Hair follicular keratinocyte (primary cell): ENCODE data around the gene SLC7A8. TPM values are rescaled to one million over a fixed set of nuclear protein-coding genes. Genes with fewer than 3 reads are reported as not detected.

Source experiments
- total RNA-seq: library from RNA; depleted of rRNA; stranded (reverse); fragments of >200 nt; gene quantifications from 2 replicates; pipeline ENCODE4 v1.2.3, GENCODE V29; 2015

Gene SLC7A8
- total RNA-seq = 53.1 and 61.2 TPM in 2 replicates

GRCh38 chr14:23183479-23183878 lies at the start of gene SLC7A8:
SLC7A8 (minus strand) TSS chr14:23183660; CDS start chr14:23182914, 746 bp downstream.

GRCh38 chr14:23118506-23119362 lies 64.7 kb downstream of the SLC7A8 start, which contains the start of gene CEBPE:
CEBPE (minus strand) TSS chr14:23119255; CDS start chr14:23119091, 164 bp downstream.

DNA sequence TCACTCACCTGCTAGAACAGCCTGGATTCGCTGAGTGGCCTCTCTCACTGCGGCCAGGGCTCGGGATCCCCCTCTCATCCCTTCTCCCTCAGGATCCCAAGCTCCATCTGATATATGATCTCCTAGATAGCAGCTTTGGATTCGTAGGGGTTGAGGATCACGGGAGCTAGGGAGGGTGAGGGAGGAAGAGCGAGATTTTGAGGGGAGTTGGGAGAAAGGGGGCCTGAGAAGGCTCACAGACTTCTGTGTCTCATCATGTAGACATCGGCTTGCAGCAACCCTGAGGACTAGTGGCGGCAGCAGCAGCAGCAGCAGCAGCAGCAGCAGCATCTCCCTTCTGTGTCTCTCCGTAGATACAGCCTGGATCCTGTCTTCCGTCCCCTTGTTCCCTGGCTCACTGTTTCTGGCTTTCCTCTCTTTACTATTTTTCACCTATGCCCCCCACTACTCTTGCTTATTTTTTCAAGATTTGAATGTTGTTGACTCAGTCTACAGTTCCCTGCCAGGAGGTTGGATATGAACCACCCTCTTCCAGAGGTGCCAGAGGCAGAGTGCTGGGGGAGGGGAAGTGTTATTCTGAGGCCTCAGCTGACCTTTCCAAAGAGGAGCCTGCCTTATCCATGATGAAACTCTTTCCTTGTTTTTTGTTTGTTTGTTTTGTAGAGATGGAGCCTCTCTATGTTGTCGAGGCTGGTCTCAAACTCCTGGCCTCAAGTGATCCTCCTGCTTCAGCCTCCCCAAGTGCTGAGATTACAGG lies 78.7 kb downstream of the SLC7A8 start, which contains the start of gene CIROP:
TSS of gene CIROP (minus strand) at position 399 of the 757 bp plus-strand sequence. CDS start at position 330, 69 bp downstream.

DNA sequence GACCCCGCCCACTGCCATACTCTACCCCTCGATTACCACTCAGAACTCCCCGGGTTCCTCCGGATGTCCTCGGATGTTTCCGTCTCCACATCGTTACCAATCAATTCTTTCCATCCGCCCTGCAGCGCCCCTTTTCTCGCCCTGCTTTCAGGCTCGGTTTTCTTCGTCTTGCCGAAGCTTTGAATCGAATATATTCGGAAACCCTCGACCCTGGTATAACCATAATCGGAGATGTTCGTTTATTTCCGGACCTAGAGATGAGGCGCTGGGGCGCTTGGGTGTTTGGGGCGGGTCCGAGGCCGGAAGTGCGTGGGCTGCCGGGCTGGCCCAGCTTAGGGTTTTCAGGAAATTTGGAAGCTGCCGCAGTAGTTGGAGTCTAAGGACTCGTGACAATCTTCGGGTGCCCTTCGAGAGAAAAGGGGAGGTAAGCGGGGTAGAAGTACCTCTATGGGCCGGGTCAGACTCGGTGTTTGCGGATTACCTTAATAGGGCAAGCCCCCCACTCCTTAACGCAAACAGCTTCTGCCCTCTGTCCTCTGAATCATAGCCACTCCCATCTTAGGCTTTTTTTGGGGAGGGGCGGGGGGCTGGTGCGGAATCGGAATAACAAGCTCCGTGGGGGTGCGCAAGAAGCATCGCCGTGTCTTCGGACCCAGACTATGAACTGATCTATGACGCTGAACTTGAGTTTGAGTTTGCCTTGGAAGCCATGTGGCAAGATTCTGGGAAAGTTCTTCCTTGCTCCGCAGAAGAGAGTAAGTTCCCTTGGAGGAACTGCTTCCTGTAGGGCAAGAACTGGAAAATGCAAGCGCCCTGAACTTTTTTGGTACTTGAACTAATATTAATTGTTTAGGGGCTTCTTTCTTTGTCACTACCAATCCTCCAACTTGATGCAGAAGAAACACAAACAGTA lies 88.0 kb downstream of the SLC7A8 start, which contains the start of gene C14orf119:
TSS of gene C14orf119 (plus strand) at position 310 of the 913 bp plus-strand sequence. CDS start 2,154 bp downstream, outside the sequence.

GRCh38 chr14:23094666-23095195 lies 88.7 kb downstream of the SLC7A8 start, which contains the start of gene ACIN1:
ACIN1 (minus strand) TSS chr14:23095136; CDS start chr14:23095112, 24 bp downstream.

Other genes with a start within 250 kb of the SLC7A8 start
- gene HAUS4, start 226.6 kb downstream of the SLC7A8 start, total RNA-seq = 93.3 and 103 TPM in 2 replicates
- 144 and 157 TPM in 2 replicates for gene AJUBA, start 201.1 kb downstream of the SLC7A8 start, total RNA-seq
- gene C14orf93, start 173.5 kb downstream of the SLC7A8 start, total RNA-seq = 16.7 and 18.8 TPM in 2 replicates
- 250 and 359 TPM in 2 replicates for gene PSMB5, start 148.8 kb downstream of the SLC7A8 start, total RNA-seq
- not detected in 2 replicates for gene PSMB11, start 141.4 kb downstream of the SLC7A8 start, total RNA-seq
- 6.0 and 8.8 TPM in 2 replicates for gene CDH24, start 126.1 kb downstream of the SLC7A8 start, total RNA-seq
- 57.8 and 63.2 TPM in 2 replicates for gene ACIN1, start 88.5 kb downstream of the SLC7A8 start, total RNA-seq
- gene C14orf119, start 88.2 kb downstream of the SLC7A8 start, total RNA-seq = 53.8 and 57.8 TPM in 2 replicates
- not detected in 2 replicates for gene CIROP, start 78.7 kb downstream of the SLC7A8 start, total RNA-seq
- not detected in 2 replicates for gene CEBPE, start 64.4 kb downstream of the SLC7A8 start, total RNA-seq
- gene RNF212B, start 54.3 kb upstream of the SLC7A8 start, total RNA-seq = not detected in 2 replicates
- 11.6 and 14.8 TPM in 2 replicates for gene HOMEZ, start 102.5 kb upstream of the SLC7A8 start, total RNA-seq
- 0.70 and 3.3 TPM in 2 replicates for gene PPP1R3E, start 119.2 kb upstream of the SLC7A8 start, total RNA-seq
- gene BCL2L2, start 123.2 kb upstream of the SLC7A8 start, total RNA-seq = 25.4 and 25.6 TPM in 2 replicates
- 34.5 and 56.2 TPM in 2 replicates for gene PABPN1, start 137.8 kb upstream of the SLC7A8 start, total RNA-seq
- 1.4 and 5.9 TPM in 2 replicates for gene SLC22A17, start 169.2 kb upstream of the SLC7A8 start, total RNA-seq
- gene EFS, start 181.5 kb upstream of the SLC7A8 start, total RNA-seq = 8.2 and 10.1 TPM in 2 replicates
- not detected in 2 replicates for gene IL25, start 189.1 kb upstream of the SLC7A8 start, total RNA-seq
- gene CMTM5, start 193.4 kb upstream of the SLC7A8 start, total RNA-seq = not detected in 2 replicates
- not detected in 2 replicates for gene MYH6, start 224.6 kb upstream of the SLC7A8 start, total RNA-seq